HepG2 (cell line): ENCODE results near the gene ADAMTS16.

Source experiments
- CC2D1A ChIP-seq: sonication (generic); formaldehyde crosslinking; IDR thresholded peaks from 2 replicates; pipeline ENCODE4 v1.8.1; 2023; ENCODE audit warnings: mild to moderate bottlenecking, missing genetic modification reagents
- MYC ChIP-seq: sonication (generic); formaldehyde crosslinking; IDR thresholded peaks from 2 replicates; pipeline ENCODE4 v1.9.0; 2021; ENCODE audit warnings: missing genetic modification reagents, borderline replicate concordance
- POLR2A ChIP-seq, 2 experiments: IDR thresholded peaks; 2 replicates each; pipeline ENCODE4 v1.6.1; 2011; ENCODE audit warnings: low read depth in 2 of 2, low read length in 2 of 2, mild to moderate bottlenecking in 1 of 2, moderate library complexity in 1 of 2; ENCODE audit not compliant: insufficient read depth in 1 of 2
- ZNF33B ChIP-seq: sonication (generic); formaldehyde crosslinking; IDR thresholded peaks from 2 replicates; pipeline ENCODE4 v1.5.1; 2020; ENCODE audit warnings: mild to moderate bottlenecking, missing genetic modification reagents
- ZNF780A ChIP-seq: sonication (generic); formaldehyde crosslinking; IDR thresholded peaks from 2 replicates; pipeline ENCODE4 v1.8.0; 2022; ENCODE audit warnings: mild to moderate bottlenecking, missing genetic modification reagents, moderate library complexity

- TF ChIP-seq POLR2A (IDR thresholded peaks at IDR 0.05; ENCODE audit: insufficient read depth in 1 of 2, low read depth in 2 of 2, low read length in 2 of 2) (no peak), ZNF780A (CRISPR knock-in tag) (no peak), MYC (CRISPR knock-in tag) (no peak), ZNF33B (CRISPR knock-in tag) (no peak), CC2D1A (CRISPR knock-in tag) (no peak)
Measured at GRCh38 chr5:5207828-5208227, 67.7 kb downstream of the ADAMTS16 start.
